IMR-90 (cell line): ENCODE measurements around the gene LATS2. TPM values are rescaled to one million over a fixed set of nuclear protein-coding genes. Genes with fewer than 3 reads are reported as not detected.
A peak's percentile ranks its signal among the peaks of the same experiment; 100 is the strongest.

Experiments used
- ATAC-seq: fragments of 200-7000 bp; cut with Tn5 transposase; 2 replicates; pipeline ENCODE4 v1.9.1; 2020; ENCODE audit warnings: low read depth, mild to moderate bottlenecking, moderate library complexity
- BruUV-seq: library from RNA; stranded (reverse); fragments of 400-500 nt; replicated peaks from 2 replicates; lab custom pipeline; 2021; lab: Mats Ljungman, UMichigan
- CTCF ChIA-PET: fragments of 300-600 bp; formaldehyde crosslinking; extraction: SDS; loops from one replicate; lab custom pipeline; 2021; ENCODE audit warnings: antibody characterized with exemption; lab: Yijun Ruan, JAX
- POLR2A ChIA-PET: fragments of 300-600 bp; sonication (Branson Sonifier 250); formaldehyde crosslinking; loops from one replicate; lab custom pipeline; 2022; ENCODE audit warnings: antibody characterized with exemption; ENCODE audit not compliant: unreplicated experiment; lab: Charles Lee
- DNase-seq: peaks from one replicate; pipeline ENCODE4 v3.0.0; 2013
- H2AFZ ChIP-seq: replicated peaks from 2 replicates; pipeline ENCODE3; 2013; ENCODE audit warnings: low read length, mild to moderate bottlenecking; ENCODE audit not compliant: poor library complexity
- H2AK5ac ChIP-seq: 2 replicates; pipeline ENCODE4 v1.6.1; 2013; ENCODE audit warnings: low read depth, low read length, inconsistent platforms
- H2AK9ac ChIP-seq: replicated peaks from 2 replicates; pipeline ENCODE3; 2013; ENCODE audit warnings: mild to moderate bottlenecking, low read depth, low read length, moderate library complexity; ENCODE audit not compliant: poor library complexity
- H2BK120ac ChIP-seq: 2 replicates; pipeline ENCODE4 v1.6.1; 2013; ENCODE audit warnings: low read depth, low read length, inconsistent platforms
- H2BK15ac ChIP-seq: 3 replicates; pipeline ENCODE4 v1.6.1; 2013; ENCODE audit warnings: low read depth, low read length, inconsistent platforms
- H2BK20ac ChIP-seq: 2 replicates; pipeline ENCODE4 v1.6.1; 2013; ENCODE audit warnings: low read depth, mild to moderate bottlenecking, inconsistent platforms, low read length, moderate library complexity
- H2BK5ac ChIP-seq: 2 replicates; pipeline ENCODE4 v1.6.1; 2013; ENCODE audit warnings: mild to moderate bottlenecking, low read depth, low read length, inconsistent platforms; ENCODE audit not compliant: poor library complexity, severe bottlenecking
- H3K14ac ChIP-seq: replicated peaks from 2 replicates; pipeline ENCODE4 v1.6.1; 2013; ENCODE audit warnings: low read depth, low read length, inconsistent platforms
- H3K18ac ChIP-seq: 2 replicates; pipeline ENCODE4 v1.6.1; 2013; ENCODE audit warnings: low read depth, low read length, control low read depth
- H3K23ac ChIP-seq: 2 replicates; pipeline ENCODE4 v1.6.1; 2013; ENCODE audit warnings: low read depth, low read length, inconsistent platforms
- H3K27ac ChIP-seq: 2 replicates; pipeline ENCODE4 v1.5.1; 2013; ENCODE audit warnings: mild to moderate bottlenecking, control low read depth, low read length; ENCODE audit not compliant: insufficient read depth
- H3K27me3 ChIP-seq: 2 replicates; pipeline ENCODE4 v1.6.1; 2013; ENCODE audit warnings: low read length; ENCODE audit not compliant: control insufficient read depth, insufficient read depth
- H3K36me3 ChIP-seq: 2 replicates; pipeline ENCODE4 v1.6.1; 2013; ENCODE audit warnings: low read length, mixed read lengths; ENCODE audit not compliant: control insufficient read depth, insufficient read depth
- H3K4ac ChIP-seq: 2 replicates; pipeline ENCODE4 v1.6.1; 2013; ENCODE audit warnings: low read depth, low read length, inconsistent platforms
- H3K4me1 ChIP-seq: 2 replicates; pipeline ENCODE4 v1.6.1; 2013; ENCODE audit warnings: low read length, mixed read lengths; ENCODE audit not compliant: control insufficient read depth, insufficient read depth
- H3K4me2 ChIP-seq: 2 replicates; pipeline ENCODE4 v1.6.1; 2013; ENCODE audit warnings: low read depth, mild to moderate bottlenecking, control low read depth, low read length, moderate library complexity
- H3K4me3 ChIP-seq: 2 replicates; pipeline ENCODE4 v1.5.1; 2013; ENCODE audit warnings: low read depth, mild to moderate bottlenecking, control low read depth, low read length, moderate library complexity; ENCODE audit not compliant: insufficient read depth
- H3K56ac ChIP-seq: 2 replicates; pipeline ENCODE4 v1.6.1; 2013; ENCODE audit warnings: low read length, inconsistent platforms; ENCODE audit not compliant: insufficient read depth; ENCODE audit errors: extremely low read depth
- H3K79me1 ChIP-seq, 2 experiments: 2 replicates each; pipeline ENCODE4 v1.6.1; 2013; ENCODE audit warnings: low read length in 2 of 2, inconsistent platforms in 1 of 2, low read depth in 1 of 2
- H3K9ac ChIP-seq: 2 replicates; pipeline ENCODE4 v1.6.1; 2013; ENCODE audit warnings: low read depth, low read length, control low read depth
- H3K9me1 ChIP-seq: 2 replicates; pipeline ENCODE4 v1.6.1; 2013; ENCODE audit warnings: low read length, inconsistent platforms; ENCODE audit not compliant: insufficient read depth
- H3K9me3 ChIP-seq: 2 replicates; pipeline ENCODE4 v1.6.1; 2013; ENCODE audit warnings: low read length; ENCODE audit not compliant: control insufficient read depth, insufficient read depth
- H4K20me1 ChIP-seq: 2 replicates; pipeline ENCODE4 v1.6.1; 2013; ENCODE audit warnings: low read length, inconsistent platforms; ENCODE audit not compliant: insufficient read depth
- H4K5ac ChIP-seq: 2 replicates; pipeline ENCODE4 v1.6.1; 2013; ENCODE audit warnings: mild to moderate bottlenecking, low read depth, low read length, control low read depth
- H4K8ac ChIP-seq, 2 experiments: 2 replicates each; pipeline ENCODE4 v1.6.1; 2013; ENCODE audit warnings: low read depth in 2 of 2, low read length in 2 of 2, control low read depth in 1 of 2, inconsistent platforms in 1 of 2
- H4K91ac ChIP-seq: 2 replicates; pipeline ENCODE4 v1.6.1; 2013; ENCODE audit warnings: low read depth, low read length, inconsistent platforms; ENCODE audit not compliant: insufficient read depth
- BHLHE40 ChIP-seq: fragments of 150-350 bp; IDR thresholded peaks from 2 replicates; pipeline ENCODE4 v1.6.1; 2016; ENCODE audit warnings: mild to moderate bottlenecking, low read depth, low read length
- CTCF ChIP-seq: conservative IDR thresholded peaks from 2 replicates; pipeline ENCODE4 v1.5.1; 2012; ENCODE audit warnings: mild to moderate bottlenecking, low read depth, low read length, improper control_type of control experiment
- ELK1 ChIP-seq: fragments of 150-350 bp; IDR thresholded peaks from 2 replicates; pipeline ENCODE4 v1.6.1; 2016; ENCODE audit warnings: low read depth, mild to moderate bottlenecking, low read length, moderate library complexity, borderline replicate concordance
- MAZ ChIP-seq: IDR thresholded peaks from 2 replicates; pipeline ENCODE4 v1.6.1; 2012; ENCODE audit warnings: low read depth, mild to moderate bottlenecking, low read length, improper control_type of control experiment, moderate library complexity, borderline replicate concordance
- MXI1 ChIP-seq: IDR thresholded peaks from 2 replicates; pipeline ENCODE4 v1.6.1; 2012; ENCODE audit warnings: low read depth, mild to moderate bottlenecking, low read length, moderate library complexity, borderline replicate concordance
- NFE2L2 ChIP-seq: fragments of 150-350 bp; IDR thresholded peaks from 2 replicates; pipeline ENCODE4 v1.6.1; 2016; ENCODE audit warnings: low read depth, mild to moderate bottlenecking, low read length
- POLR2A ChIP-seq: IDR thresholded peaks from 2 replicates; pipeline ENCODE4 v1.6.1; 2012; ENCODE audit warnings: mild to moderate bottlenecking, low read depth, low read length
- RAD21 ChIP-seq: IDR thresholded peaks from 2 replicates; pipeline ENCODE4 v1.6.1; 2012; ENCODE audit warnings: low read length, improper control_type of control experiment
- RFX5 ChIP-seq: IDR thresholded peaks from 2 replicates; pipeline ENCODE4 v1.8.0; 2012; ENCODE audit warnings: low read depth, mild to moderate bottlenecking, low read length, moderate library complexity
- SMC3 ChIP-seq: fragments of 150-350 bp; IDR thresholded peaks from 2 replicates; pipeline ENCODE4 v1.6.1; 2016; ENCODE audit warnings: low read depth, mild to moderate bottlenecking, antibody characterized with exemption, low read length, moderate library complexity
- USF2 ChIP-seq: fragments of 150-350 bp; IDR thresholded peaks from 2 replicates; pipeline ENCODE4 v1.6.1; 2017; ENCODE audit warnings: mild to moderate bottlenecking, antibody characterized with exemption, low read length, low read depth
- WGBS, 2 experiments: methylation state at CpG; one replicate each; pipeline versions ENCODE4 v1.1.5 to v1.1.7; 2013; ENCODE audit warnings: missing lambda C conversion rate in 2 of 2; ENCODE audit not compliant: insufficient read length in 1 of 2; ENCODE audit errors: extremely low coverage in 2 of 2; 5-methylcytosine and 5-hydroxymethylcytosine counted together
- dilution Hi-C: fragments of 300-500 bp; cut with HindIII; formaldehyde crosslinking; loops from one replicate; pipeline ENCODE4 v1.14.3; 2018; ENCODE audit warnings: low sequenced_read_pairs; ENCODE audit not compliant: unreplicated experiment
- in situ Hi-C: fragments of 300-500 bp; cut with MboI; formaldehyde crosslinking; loops from 3 replicates; pipeline ENCODE4 v1.14.3; 2019; ENCODE audit warnings: low sequenced_read_pairs, inconsistent platforms, mixed read lengths
- intact Hi-C: fragments of 100-400 bp; cut with micrococcal nuclease; formaldehyde crosslinking; loops from 2 replicates; pipeline ENCODE4 v1.10.0; 2022
- polyA plus RNA-seq, 3 experiments: library from polyadenylated mRNA; depleted of rRNA; stranded (reverse); fragments of >200 nt; gene quantifications; 2 replicates each; pipeline ENCODE4 v1.2.3, GENCODE V29; 2012; ENCODE audit warnings: low replicate concordance in 1 of 3
- total RNA-seq: library from RNA; depleted of rRNA; stranded (reverse); fragments of >200 nt; gene quantifications from 2 replicates; pipeline ENCODE4 v1.2.3, GENCODE V29; 2012

The LATS2 gene
- total and polyA plus RNA-seq, 2 of the 4 experiments (the other 2 are of a cell fraction), result 12.7 to 22.4 TPM

- CTCF ChIA-PET, result interaction anchor here (0.6 kb wide), 1 partner anchor 49 kb away, joined by 4 read pairs; no protein-coding TSS in a partner anchor
- Histone ChIP-seq H2AK5ac (peak overlapping the region; percentile 85), H4K91ac (peak overlapping the region; percentile 98)
Observed at GRCh38 chr13:20998649-20999415, 62.6 kb downstream of the LATS2 start.

More at GRCh38 chr13:20998649-20999415, 62.6 kb downstream of the LATS2 start:
- dilution Hi-C loops, result no loop called here
- no peak overlapping the region for H3K4me2 ChIP-seq
- no peak overlapping the region for H3K4me3 ChIP-seq
- in situ Hi-C loops, result no loop called here
- no peak overlapping the region for H2AFZ ChIP-seq
- H4K20me1 ChIP-seq, result peaks cover 45% of the 10 kb centered on the region
- peak overlapping the region; percentile 92 for H3K27ac ChIP-seq
- intact Hi-C loops, result loop anchor here (5.0 kb wide), 1 partner anchor 43 kb away; no protein-coding TSS in a partner anchor
- H2BK120ac ChIP-seq, result peak overlapping the region; percentile 93
- H2BK5ac ChIP-seq, result peak overlapping the region; percentile 94
- peak overlapping the region; percentile 53 for H2AK9ac ChIP-seq
- peak overlapping the region; percentile 70; the same call in 1 of the 2 replicates for H3K18ac ChIP-seq
- peak overlapping the region in 1 of 2 experiments; percentile 93; a peak in 2 of 4 replicates for H4K8ac ChIP-seq
- POLR2A ChIA-PET, result no interaction called here
- H3K9ac ChIP-seq, result no peak overlapping the region
- WGBS, 2 experiments, result 97% methylated on average over 34 of the region's 60 CpGs; no CpG with 5 or more reads in 1 of the 2 experiments
- DNase-seq, result no peak
- H4K5ac ChIP-seq, result peak overlapping the region; percentile 50; the same call in 1 of the 2 replicates
- TF ChIP-seq RFX5 (no peak), NFE2L2 (no peak), MAZ (no peak), CTCF (no peak), POLR2A (no peak), RAD21 (no peak), ELK1 (no peak), SMC3 (no peak), USF2 (no peak), BHLHE40 (no peak), MXI1 (no peak)
- peak overlapping the region; percentile 97 for H3K4ac ChIP-seq
- H3K9me3 ChIP-seq, result peaks cover 4% of the 10 kb centered on the region; the same call in 1 of the 2 replicates
- H3K56ac ChIP-seq, result no peak overlapping the region
- BruUV-seq, result no TSS peak
- no peak for ATAC-seq
- H3K4me1 ChIP-seq, result peaks cover 23% of the 10 kb centered on the region
- H3K9me1 ChIP-seq, result peaks cover 32% of the 10 kb centered on the region
- H2BK15ac ChIP-seq, result no peak overlapping the region; the same call in 1 of the 3 replicates
- no peaks in the 10 kb centered on the region for H3K27me3 ChIP-seq
- peak overlapping the region; percentile 16; the same call in 1 of the 2 replicates for H2BK20ac ChIP-seq
- H3K14ac ChIP-seq, result 0 out of 2 replicates have a peak overlapping the region, but pooled peaks have one; percentile 93
- H3K79me1 ChIP-seq, result peaks cover 24 to 71% of the 10 kb centered on the region in 2 experiments
- H3K36me3 ChIP-seq, result peaks cover 21% of the 10 kb centered on the region
- H3K23ac ChIP-seq, result 0 out of 2 replicates have a peak overlapping the region, but pooled peaks have one; percentile 93
